Stomach (tissue), 4 donors: ENCODE data around the gene EREG.

Source experiments
- POLR2A ChIP-seq, 4 donors: fragments of 450-650 bp; IDR thresholded peaks; one replicate each; pipeline ENCODE4 v1.6.1; 2016; ENCODE audit warnings: antibody characterized with exemption in 4 of 4, control low read depth in 2 of 4, mild to moderate bottlenecking in 1 of 4, moderate library complexity in 1 of 4
- POLR2AphosphoS5 ChIP-seq, 3 donors: sonication (generic); formaldehyde crosslinking; IDR thresholded peaks; one replicate each; pipeline ENCODE4 v1.6.1; 2016; ENCODE audit warnings: antibody characterized with exemption in 3 of 3
- TF ChIP-seq, protein P1 (sequence below), 7 experiments: fragments of 450-650 bp in 4 of 7; fragments of 200-600 bp in 3 of 7; sonication (generic) in 3 of 7; IDR thresholded peaks; one replicate each; pipeline ENCODE4 v1.5.1; 2016 to 2019; ENCODE audit warnings: antibody characterized with exemption in 7 of 7, control low read depth in 2 of 7, mild to moderate bottlenecking in 1 of 7

DNA sequence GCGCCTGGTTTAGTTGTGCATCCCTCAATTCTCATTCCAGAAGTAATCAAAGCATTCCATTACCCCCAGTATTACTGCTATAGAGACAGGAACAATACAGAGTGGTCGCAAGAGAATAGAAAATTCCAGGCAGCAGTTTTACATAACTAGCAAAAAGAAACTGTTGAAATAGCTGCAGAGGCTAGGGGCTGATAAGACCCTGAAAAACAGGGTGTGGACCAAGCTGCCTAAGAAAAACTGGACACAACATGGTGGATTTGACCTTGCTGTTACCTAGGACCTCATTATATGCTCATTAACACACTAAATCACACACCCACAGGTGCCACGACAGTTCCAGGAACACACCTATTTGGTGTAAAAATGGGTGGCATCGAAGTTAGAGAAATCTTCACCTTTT lies 41.3 kb upstream of the EREG start:
- TF ChIP-seq, protein P1, sequence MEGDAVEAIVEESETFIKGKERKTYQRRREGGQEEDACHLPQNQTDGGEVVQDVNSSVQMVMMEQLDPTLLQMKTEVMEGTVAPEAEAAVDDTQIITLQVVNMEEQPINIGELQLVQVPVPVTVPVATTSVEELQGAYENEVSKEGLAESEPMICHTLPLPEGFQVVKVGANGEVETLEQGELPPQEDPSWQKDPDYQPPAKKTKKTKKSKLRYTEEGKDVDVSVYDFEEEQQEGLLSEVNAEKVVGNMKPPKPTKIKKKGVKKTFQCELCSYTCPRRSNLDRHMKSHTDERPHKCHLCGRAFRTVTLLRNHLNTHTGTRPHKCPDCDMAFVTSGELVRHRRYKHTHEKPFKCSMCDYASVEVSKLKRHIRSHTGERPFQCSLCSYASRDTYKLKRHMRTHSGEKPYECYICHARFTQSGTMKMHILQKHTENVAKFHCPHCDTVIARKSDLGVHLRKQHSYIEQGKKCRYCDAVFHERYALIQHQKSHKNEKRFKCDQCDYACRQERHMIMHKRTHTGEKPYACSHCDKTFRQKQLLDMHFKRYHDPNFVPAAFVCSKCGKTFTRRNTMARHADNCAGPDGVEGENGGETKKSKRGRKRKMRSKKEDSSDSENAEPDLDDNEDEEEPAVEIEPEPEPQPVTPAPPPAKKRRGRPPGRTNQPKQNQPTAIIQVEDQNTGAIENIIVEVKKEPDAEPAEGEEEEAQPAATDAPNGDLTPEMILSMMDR (IDR thresholded peaks at IDR 0.05) = no peak
- TF ChIP-seq POLR2AphosphoS5 (IDR thresholded peaks at IDR 0.05) (no peak), POLR2A (IDR thresholded peaks at IDR 0.05) (no peak)
